CD8-positive, alpha-beta memory T cell (primary cell): Measurements from ENCODE around the gene ITGB3BP. TPM values are rescaled to one million over a fixed set of nuclear protein-coding genes. Genes with fewer than 3 reads are reported as not detected.
"Not testable (repeated sequence)": the region's sequence is repeated elsewhere in the genome, so short reads cannot be mapped to it uniquely, and the experiment has no call there.

Experiments
- CTCF ChIA-PET: fragments of 350-600 bp; sonication (Branson Sonifier 250); formaldehyde crosslinking; loops from one replicate; lab custom pipeline; 2021; ENCODE audit warnings: antibody characterized with exemption; lab: Charles Lee
- POLR2A ChIA-PET: fragments of 350-600 bp; sonication (Branson Sonifier 250); formaldehyde crosslinking; loops from one replicate; lab custom pipeline; 2021; ENCODE audit warnings: antibody characterized with exemption; lab: Charles Lee
- DNase-seq, 5 donors: peaks; one replicate each; pipeline versions ENCODE4 v3.0.0 to v3.0.0-alpha.2; 2020 to 2022; ENCODE audit warnings: mixed read lengths in 1 of 5
- H3K27ac ChIP-seq: one replicate; pipeline ENCODE4 v1.7.0; 2013; ENCODE audit warnings: low read depth, mild to moderate bottlenecking, low read length, moderate library complexity
- H3K27me3 ChIP-seq: 2 replicates; pipeline ENCODE4 v1.7.0; 2013; ENCODE audit warnings: low read length, mild to moderate bottlenecking; ENCODE audit not compliant: insufficient read depth, poor library complexity, severe bottlenecking
- H3K36me3 ChIP-seq: 2 replicates; pipeline ENCODE4 v1.7.0; 2013; ENCODE audit warnings: mild to moderate bottlenecking, low read length, moderate library complexity; ENCODE audit not compliant: insufficient read depth
- H3K4me1 ChIP-seq: 2 replicates; pipeline ENCODE4 v1.7.0; 2013; ENCODE audit warnings: mild to moderate bottlenecking, low read length, moderate library complexity; ENCODE audit not compliant: insufficient read depth
- H3K4me3 ChIP-seq: 2 replicates; pipeline ENCODE4 v1.7.0; 2013; ENCODE audit warnings: mild to moderate bottlenecking, low read length
- H3K9me3 ChIP-seq: 2 replicates; pipeline ENCODE4 v1.7.0; 2013; ENCODE audit warnings: mild to moderate bottlenecking, low read length
- H3K27ac Mint-ChIP-seq, 8 donors: one replicate each; pipeline ENCODE4 v1.8.0; 2020 to 2021; ENCODE audit warnings: mixed read lengths in 8 of 8, mild to moderate bottlenecking in 6 of 8, inconsistent platforms in 3 of 8, moderate library complexity in 3 of 8
- H3K27me3 Mint-ChIP-seq, 2 donors: one replicate each; pipeline ENCODE4 v1.8.0; 2020 to 2021; ENCODE audit warnings: mixed read lengths in 2 of 2, mild to moderate bottlenecking in 1 of 2, moderate library complexity in 1 of 2
- H3K36me3 Mint-ChIP-seq, 3 donors: one replicate each; pipeline ENCODE4 v1.8.0; 2020 to 2021; ENCODE audit warnings: mixed read lengths in 3 of 3, inconsistent platforms in 1 of 3, mild to moderate bottlenecking in 1 of 3
- H3K4me1 Mint-ChIP-seq, 3 donors: one replicate each; pipeline ENCODE4 v1.8.0; 2020 to 2021; ENCODE audit warnings: mixed read lengths in 3 of 3, inconsistent platforms in 1 of 3, mild to moderate bottlenecking in 1 of 3
- H3K4me3 Mint-ChIP-seq, 7 donors: one replicate each; pipeline ENCODE4 v1.8.0; 2020 to 2021; ENCODE audit warnings: mixed read lengths in 7 of 7, mild to moderate bottlenecking in 6 of 7, moderate library complexity in 4 of 7, inconsistent platforms in 2 of 7
- H3K9me3 Mint-ChIP-seq, 5 donors: one replicate each; pipeline ENCODE4 v1.8.0; 2020 to 2022; ENCODE audit warnings: mixed read lengths in 5 of 5, mild to moderate bottlenecking in 3 of 5, moderate library complexity in 2 of 5, inconsistent platforms in 1 of 5
- polyA plus RNA-seq: library from polyadenylated mRNA; unstranded; fragments of 300-500 nt; fragmentation: Illumina TruSeq; gene quantifications from one replicate; pipeline ENCODE4 v1.2.3, GENCODE V29; 2021
- total RNA-seq, 2 experiments: library from RNA; stranded (reverse); gene quantifications; one replicate each; pipeline ENCODE4 v1.2.3, GENCODE V29; 2021

Gene ITGB3BP
- total and polyA plus RNA-seq, 3 experiments from 2014 or later, result 25.0 to 49.0 (median 45.0) TPM

DNA sequence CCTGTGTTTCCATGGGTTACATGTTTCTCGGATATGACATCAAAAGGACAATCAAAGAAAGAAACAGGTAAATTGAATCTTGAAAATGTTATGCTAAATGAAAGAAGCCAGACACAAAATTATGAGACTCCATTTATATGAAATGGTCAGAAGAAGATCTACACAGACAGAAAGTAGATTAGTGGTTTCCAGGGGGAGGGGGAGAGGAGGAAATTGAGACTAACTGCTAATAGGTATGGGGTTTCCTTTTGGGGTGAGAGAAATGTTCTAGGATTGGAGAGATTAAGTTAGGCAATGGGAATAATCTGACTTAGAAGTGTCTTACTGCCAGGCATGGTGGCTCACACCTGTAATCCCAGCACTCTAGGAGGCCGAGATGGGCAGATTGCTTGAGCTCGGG is 21.8 kb downstream of the ITGB3BP start:
- Mint-ChIP-seq H3K36me3 (peaks cover 10 to 25% (median 17%) of the 10 kb centered on the region in 3 donors), H3K27ac (no peak overlapping the region), H3K9me3 (peaks cover 0 to 3% (median 2%) of the 10 kb centered on the region in 5 donors), H3K4me3 (no peak overlapping the region), H3K27me3 (no peaks in the 10 kb centered on the region), H3K4me1 (peaks cover 0 to 4% (median 0%) of the 10 kb centered on the region in 3 donors)
- H3K27me3 ChIP-seq, result no peaks in the 10 kb centered on the region
- CTCF ChIA-PET, result no interaction called here
- H3K9me3 ChIP-seq, result no peaks in the 10 kb centered on the region
- no peak overlapping the region for H3K4me3 ChIP-seq
- POLR2A ChIA-PET, result no interaction called here
- no peaks in the 10 kb centered on the region for H3K4me1 ChIP-seq
- no peak overlapping the region for H3K27ac ChIP-seq
- H3K36me3 ChIP-seq, result no peaks in the 10 kb centered on the region
- no peak for DNase-seq

DNA sequence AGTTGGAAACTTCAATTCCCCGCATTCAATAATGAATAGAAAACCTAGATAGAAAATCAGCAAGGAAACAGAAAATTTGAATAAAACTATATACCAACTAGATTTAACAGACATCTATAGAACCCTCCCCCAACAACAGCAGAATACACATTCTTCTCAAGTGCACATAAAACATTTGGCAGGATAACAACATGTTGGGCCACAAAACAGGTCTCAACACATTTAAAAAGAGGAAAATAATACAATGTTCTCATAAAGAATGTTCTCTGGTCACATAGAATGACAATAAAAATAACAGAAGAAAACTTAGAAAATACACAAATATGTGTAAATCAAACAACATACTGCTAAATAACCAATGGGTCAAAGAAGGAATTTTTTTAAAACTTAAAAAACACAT is 24.9 kb downstream of the ITGB3BP start:
- Mint-ChIP-seq H3K4me3 (no peak overlapping the region), H3K27ac (no peak overlapping the region), H3K27me3 (no peaks in the 10 kb centered on the region), H3K4me1 (peaks cover 0 to 4% (median 0%) of the 10 kb centered on the region in 3 donors), H3K36me3 (peaks cover 12 to 23% (median 13%) of the 10 kb centered on the region in 3 donors), H3K9me3 (peaks cover 0 to 3% (median 0%) of the 10 kb centered on the region in 5 donors)
- no peak overlapping the region for H3K27ac ChIP-seq
- H3K9me3 ChIP-seq, result no peaks in the 10 kb centered on the region
- ChIA-PET CTCF (no interaction called here), POLR2A (no interaction called here)
- no peaks in the 10 kb centered on the region for H3K4me1 ChIP-seq
- no peaks in the 10 kb centered on the region for H3K36me3 ChIP-seq
- H3K4me3 ChIP-seq, result no peak overlapping the region
- H3K27me3 ChIP-seq, result no peaks in the 10 kb centered on the region
- DNase-seq, result no peak

DNA sequence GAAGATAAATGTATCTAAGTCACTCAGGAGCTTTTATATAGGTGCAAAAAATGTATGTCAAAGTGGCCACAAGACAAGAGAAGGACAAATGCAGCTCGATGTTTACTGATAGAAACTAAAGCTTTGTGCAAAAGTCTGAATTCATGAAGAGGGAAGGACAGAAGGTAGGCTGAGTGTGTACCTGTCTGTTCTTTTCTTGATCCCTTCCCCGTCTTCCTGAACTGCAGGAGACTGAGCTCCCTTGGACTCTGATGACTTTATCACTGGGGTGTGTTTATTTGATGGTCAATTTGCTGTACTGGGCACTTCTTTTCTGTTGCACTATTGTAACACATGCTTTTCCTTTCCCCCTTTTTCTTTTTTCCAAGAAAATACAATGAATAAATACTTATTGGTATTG is 25.4 kb downstream of the ITGB3BP start:
- POLR2A ChIA-PET, result no interaction called here

DNA sequence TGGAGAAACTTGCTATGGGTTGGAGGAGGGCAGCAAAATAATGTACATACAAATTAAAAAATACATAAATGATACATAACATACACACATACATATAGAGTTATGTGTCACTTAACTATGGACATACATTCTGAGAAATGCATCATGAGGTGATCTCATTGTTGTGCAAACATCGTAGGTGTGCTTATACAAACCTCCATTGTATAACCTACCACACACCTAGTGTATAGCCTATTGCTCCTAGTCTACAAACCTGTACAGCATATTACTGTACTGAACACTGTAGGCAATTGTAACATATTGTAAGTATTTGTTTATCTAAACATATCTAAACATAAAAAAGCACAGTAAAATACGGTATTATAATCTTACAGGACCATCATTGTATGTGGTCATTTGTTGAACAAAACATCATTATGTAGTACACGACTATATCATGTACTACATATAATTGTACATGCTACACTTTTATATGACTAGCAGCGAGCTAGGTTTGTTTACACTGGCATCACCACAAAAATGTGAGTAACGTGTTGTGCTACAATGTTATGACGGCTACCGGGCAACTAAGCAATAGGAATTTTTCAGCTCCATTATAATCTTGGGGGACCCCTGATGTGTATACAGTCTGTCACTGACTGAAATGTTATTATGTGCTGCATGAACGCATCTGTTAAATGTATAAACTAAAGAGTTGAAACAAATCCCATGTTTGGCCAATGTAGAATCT is 35.5 kb downstream of the ITGB3BP start:
- Mint-ChIP-seq H3K4me3 (no peak overlapping the region), H3K27ac (no peak overlapping the region), H3K9me3 (no peaks in the 10 kb centered on the region), H3K4me1 (peaks cover 0 to under 1% (median 0%) of the 10 kb centered on the region in 3 donors), H3K27me3 (no peaks in the 10 kb centered on the region), H3K36me3 (peaks cover 0 to 13% (median 8%) of the 10 kb centered on the region in 3 donors)
- Histone ChIP-seq H3K4me3 (no peak overlapping the region), H3K4me1 (no peaks in the 10 kb centered on the region), H3K27me3 (no peaks in the 10 kb centered on the region), H3K27ac (no peak overlapping the region), H3K9me3 (no peaks in the 10 kb centered on the region), H3K36me3 (no peaks in the 10 kb centered on the region)
- POLR2A ChIA-PET, result no interaction called here
- CTCF ChIA-PET, result no interaction called here
- no peak for DNase-seq

More for the DNA sequence above, 25.4 kb downstream of the ITGB3BP start:
- Mint-ChIP-seq H3K36me3 (peaks cover 12 to 23% (median 13%) of the 10 kb centered on the region in 3 donors), H3K27me3 (no peaks in the 10 kb centered on the region), H3K27ac (no peak overlapping the region), H3K4me1 (peaks cover 0 to 6% (median 0%) of the 10 kb centered on the region in 3 donors), H3K4me3 (no peak overlapping the region), H3K9me3 (peaks cover 0 to 3% (median 0%) of the 10 kb centered on the region in 5 donors)
- Histone ChIP-seq H3K27me3 (no peaks in the 10 kb centered on the region), H3K27ac (no peak overlapping the region), H3K4me1 (no peaks in the 10 kb centered on the region), H3K4me3 (no peak overlapping the region), H3K36me3 (no peaks in the 10 kb centered on the region), H3K9me3 (no peaks in the 10 kb centered on the region)
- CTCF ChIA-PET, result no interaction called here
- DNase-seq, result no peak

DNA sequence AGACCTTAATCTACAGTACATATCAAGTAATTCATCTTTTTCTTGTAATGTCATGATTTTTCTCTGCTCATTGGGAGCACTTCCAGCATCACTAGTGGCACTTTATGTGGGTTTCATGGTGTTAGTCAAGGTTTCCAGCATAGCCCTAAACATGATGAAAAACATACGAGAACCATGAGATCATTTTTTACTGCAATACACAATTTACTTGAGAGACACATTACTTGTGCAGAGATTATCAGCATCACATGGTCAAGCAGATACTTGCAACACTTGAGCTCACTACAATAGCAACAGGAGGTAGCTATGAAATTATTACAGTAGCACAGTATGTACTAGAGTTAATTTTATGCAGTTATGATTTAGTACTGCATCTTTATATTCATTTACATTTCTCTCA is 36.4 kb downstream of the ITGB3BP start:
- Mint-ChIP-seq H3K36me3 (peaks cover 0 to 13% (median 6%) of the 10 kb centered on the region in 3 donors), H3K27ac (no peak overlapping the region), H3K4me3 (no peak overlapping the region), H3K9me3 (no peaks in the 10 kb centered on the region), H3K27me3 (no peaks in the 10 kb centered on the region), H3K4me1 (no peaks in the 10 kb centered on the region)
- H3K9me3 ChIP-seq, result no peaks in the 10 kb centered on the region
- ChIA-PET POLR2A (no interaction called here), CTCF (no interaction called here)
- no peaks in the 10 kb centered on the region for H3K36me3 ChIP-seq
- DNase-seq, result no peak
- H3K27me3 ChIP-seq, result no peaks in the 10 kb centered on the region
- H3K27ac ChIP-seq, result no peak overlapping the region
- H3K4me3 ChIP-seq, result no peak overlapping the region
- H3K4me1 ChIP-seq, result no peaks in the 10 kb centered on the region

DNA sequence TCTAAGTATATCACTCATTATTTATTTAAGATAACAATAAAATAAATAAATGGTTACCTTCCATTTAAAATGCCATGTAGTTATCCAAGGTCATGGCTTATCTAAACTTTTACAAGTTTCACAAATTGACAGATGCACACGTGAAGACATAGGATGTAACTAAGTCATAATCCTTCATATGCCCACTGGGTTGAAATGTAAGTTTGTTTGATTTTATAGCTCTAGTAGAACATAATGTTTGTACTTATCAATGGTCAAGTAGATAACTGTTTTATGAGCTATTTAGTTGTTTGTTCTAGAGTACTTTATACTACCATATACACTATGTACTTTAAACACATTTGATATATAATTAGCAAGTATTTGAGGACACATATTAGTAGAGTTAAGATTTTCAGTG is 43.0 kb downstream of the ITGB3BP start:
- no peak overlapping the region for H3K27ac Mint-ChIP-seq
- peaks cover 6 to 17% (median 10%) of the 10 kb centered on the region in 3 donors for H3K36me3 Mint-ChIP-seq
- POLR2A ChIA-PET, result no interaction called here
- Histone ChIP-seq H3K4me1 (no peaks in the 10 kb centered on the region), H3K27ac (no peak overlapping the region), H3K27me3 (no peaks in the 10 kb centered on the region), H3K36me3 (no peaks in the 10 kb centered on the region), H3K9me3 (no peaks in the 10 kb centered on the region), H3K4me3 (no peak overlapping the region)
- H3K9me3 Mint-ChIP-seq, result no peaks in the 10 kb centered on the region
- no peak overlapping the region for H3K4me3 Mint-ChIP-seq
- H3K4me1 Mint-ChIP-seq, result no peaks in the 10 kb centered on the region
- no peaks in the 10 kb centered on the region for H3K27me3 Mint-ChIP-seq
- CTCF ChIA-PET, result no interaction called here
- DNase-seq, result no peak

DNA sequence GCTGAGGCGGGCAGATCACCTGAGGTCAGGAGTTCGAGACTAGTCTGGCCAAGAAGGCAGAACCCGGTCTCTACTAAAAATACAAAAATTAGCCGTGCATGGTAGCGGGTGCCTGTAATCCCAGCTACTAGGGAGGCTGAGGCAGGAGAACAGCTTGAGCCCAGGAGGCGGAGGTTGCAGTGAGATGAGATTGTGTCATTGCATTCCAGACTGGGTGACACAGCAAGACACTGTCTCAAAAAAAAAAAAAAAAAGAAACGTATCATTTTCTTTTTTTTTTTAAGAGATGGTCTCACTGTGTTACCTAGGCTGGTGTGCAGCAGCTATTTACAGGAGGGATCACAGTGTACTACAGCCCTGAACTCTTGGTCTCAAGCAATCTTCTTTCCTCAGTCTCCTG is 47.3 kb downstream of the ITGB3BP start:
- ChIA-PET CTCF (no interaction called here), POLR2A (interaction anchor here (0.7 kb wide), 1 partner anchor 1366 kb away, joined by 6 read pairs; no protein-coding TSS in a partner anchor)
- peaks cover 8 to 18% (median 13%) of the 10 kb centered on the region in 3 donors for H3K36me3 Mint-ChIP-seq
- Histone ChIP-seq H3K36me3 (no peaks in the 10 kb centered on the region), H3K27ac (no peak overlapping the region), H3K4me1 (no peaks in the 10 kb centered on the region), H3K27me3 (no peaks in the 10 kb centered on the region), H3K4me3 (no peak overlapping the region), H3K9me3 (no peaks in the 10 kb centered on the region)
- no peak for DNase-seq
- H3K27me3 Mint-ChIP-seq, result no peaks in the 10 kb centered on the region
- no peak overlapping the region for H3K27ac Mint-ChIP-seq
- peaks cover 0 to 3% (median 2%) of the 10 kb centered on the region in 5 donors for H3K9me3 Mint-ChIP-seq
- H3K4me3 Mint-ChIP-seq, result no peak overlapping the region
- H3K4me1 Mint-ChIP-seq, result no peaks in the 10 kb centered on the region

DNA sequence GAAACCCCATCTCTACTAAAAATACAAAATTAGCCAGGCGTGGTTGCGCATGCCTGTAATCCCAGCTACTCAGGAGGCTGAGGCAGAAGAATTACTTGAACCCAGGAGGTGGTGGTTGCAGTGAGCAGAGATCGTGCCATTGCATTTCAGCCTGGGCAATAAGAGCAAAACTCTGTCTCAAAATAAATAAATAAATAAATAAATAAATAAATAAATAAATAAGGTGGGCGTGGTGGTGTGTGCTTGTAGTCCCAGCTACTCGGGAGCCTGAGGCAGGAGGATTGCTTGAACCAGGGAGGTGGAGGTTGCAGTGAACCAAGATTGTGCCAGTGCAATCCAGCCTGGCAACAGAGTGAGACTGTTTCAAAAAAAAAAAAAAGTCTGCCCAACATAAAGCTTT is 54.3 kb downstream of the ITGB3BP start:
- H3K36me3 Mint-ChIP-seq, H3K9me3 Mint-ChIP-seq, DNase-seq, H3K27me3 ChIP-seq, H3K27me3 Mint-ChIP-seq, H3K4me1 ChIP-seq, H3K4me3 Mint-ChIP-seq, H3K36me3 ChIP-seq, CTCF ChIA-PET, H3K4me3 ChIP-seq, POLR2A ChIA-PET, H3K4me1 Mint-ChIP-seq, H3K27ac ChIP-seq, H3K9me3 ChIP-seq, H3K27ac Mint-ChIP-seq: not testable (repeated sequence)
